ENCODE measurements around the gene STIP1. TPM values are rescaled to one million over a fixed set of nuclear protein-coding genes. Genes with fewer than 3 reads are reported as not detected.

The STIP1 gene
- total and polyA plus RNA-seq, 10 of the 15 experiments (the other 5 are each of a cell fraction or from before 2014, with no cell fraction given) = 25.2 to 291 (median 191) TPM

- CTCF ChIA-PET = interaction anchor here (0.9 to 2.9 kb wide), 2 partner anchors 26 to 123 kb away, joined by 3 to 18 read pairs; partner anchors contain the start of gene FERMT3
- POLR2A ChIA-PET = interaction anchor here (0.6 to 9.7 kb wide), 10 partner anchors 8 to 1632 kb away, joined by 3 to 77 read pairs (median 6); partner anchors contain the start of genes FERMT3, FKBP2 and PPP1R14B
- peaks cover 40% of the 10 kb centered on the region for H3K4me1 ChIP-seq (ENCODE audit: control insufficient read depth, insufficient read depth, low read length)
- no peak overlapping the region for H3K9ac ChIP-seq (ENCODE audit: control insufficient read depth, insufficient read depth, low read length)
- H3K4me3 ChIP-seq = no peak overlapping the region
- no peaks in the 10 kb centered on the region; a peak in 1 of 4 replicates for H3K36me3 ChIP-seq (ENCODE audit: control insufficient read depth in 2 of 2, insufficient read depth in 2 of 2, low read length in 1 of 2)
- no peak for ATAC-seq
- H3K9me3 ChIP-seq (replicated peaks; ENCODE audit: control insufficient read depth, insufficient read depth, low read length) = no peaks in the 10 kb centered on the region
- H3K4me2 ChIP-seq (ENCODE audit: control insufficient read depth, insufficient read depth) = no peak overlapping the region
- no TSS peak for BruUV-seq (replicated peaks)
- intact Hi-C loops (cut with micrococcal nuclease; ENCODE audit: unreplicated experiment) (no loop called here), in situ Hi-C loops (cut with MboI) (loop anchor here (25.0 kb wide), 1 partner anchor 1630 kb away; the partner anchor contains the start of genes CFL1, EFEMP2 and MUS81)
- RAD21 ChIA-PET (ENCODE audit: unreplicated experiment) = interaction anchor here (1.1 to 1.7 kb wide), 3 partner anchors 9 to 71 kb away, joined by 3 to 6 read pairs (median 3); no protein-coding TSS in a partner anchor
- H3K27ac ChIP-seq (ENCODE audit: control insufficient read depth, insufficient read depth) = no peak overlapping the region
- peaks cover 23% of the 10 kb centered on the region for H3K79me2 ChIP-seq (ENCODE audit: control insufficient read depth, insufficient read depth, low read length)
- SMC1A ChIA-PET (ENCODE audit: uncharacterized antibody, unreplicated experiment) = interaction anchor here (1.2 kb wide), 1 partner anchor 26 kb away, joined by 3 read pairs; no protein-coding TSS in a partner anchor
- no peaks in the 10 kb centered on the region for H4K20me1 ChIP-seq (ENCODE audit: control insufficient read depth, insufficient read depth)
- no peak overlapping the region for H2AFZ ChIP-seq (ENCODE audit: control insufficient read depth, low read depth, low read length)
- 67% methylated on average over 15 of the region's 15 CpGs for WGBS (ENCODE audit: insufficient coverage, insufficient replicate concordance, low lambda C conversion rate, missing lambda C conversion rate)
- no peak for FAIRE-seq
- H3K27me3 ChIP-seq (replicated peaks in 1 of 2; ENCODE audit: control insufficient read depth in 2 of 2, insufficient read depth in 2 of 2, low read length in 1 of 2) = no peaks in the 10 kb centered on the region
- no peak for DNase-seq (ENCODE audit: low read depth, low spot score)
- no peak for TF ChIP-seq DPF2 (IDR thresholded peaks at IDR 0.05)
- TF ChIP-seq EED (IDR thresholded peaks at IDR 0.05; ENCODE audit: low read depth) = no peak
- TF ChIP-seq SREBF1 (IDR thresholded peaks at IDR 0.05; ENCODE audit: low read length) = no peak
- TF ChIP-seq SIX5 (IDR thresholded peaks at IDR 0.05; ENCODE audit: low read depth, low read length, severe bottlenecking) = no peak
- no peak for TF ChIP-seq RB1 (IDR thresholded peaks at IDR 0.05; ENCODE audit: borderline replicate concordance)
- TF ChIP-seq MEF2B (IDR thresholded peaks at IDR 0.05; ENCODE audit: partially characterized antibody, poor library complexity, severe bottlenecking) = no peak
- TF ChIP-seq IRF4 (IDR thresholded peaks at IDR 0.05; ENCODE audit: low read depth, low read length) = no peak
- no peak for TF ChIP-seq RAD21 (IDR thresholded peaks at IDR 0.05; ENCODE audit: insufficient read depth, low read depth, low read length)
- TF ChIP-seq RBBP5 (conservative IDR thresholded peaks at IDR 0.05) = no peak
- TF ChIP-seq ZNF384 (IDR thresholded peaks at IDR 0.05; ENCODE audit: borderline replicate concordance, low read depth, low read length) = no peak
- no peak for TF ChIP-seq IRF5 (IDR thresholded peaks at IDR 0.05; ENCODE audit: borderline replicate concordance)
- TF ChIP-seq NKRF (conservative IDR thresholded peaks at IDR 0.05) = no peak
- no peak for TF ChIP-seq SRF (IDR thresholded peaks at IDR 0.05; ENCODE audit: low read depth in 2 of 2, low read length in 2 of 2)
- TF ChIP-seq CREM (IDR thresholded peaks at IDR 0.05; ENCODE audit: low read depth) = no peak
- TF ChIP-seq HSF1 (IDR thresholded peaks at IDR 0.05; ENCODE audit: low read depth, low read length) = no peak
- TF ChIP-seq HCFC1 (IDR thresholded peaks at IDR 0.05; ENCODE audit: low read length) = no peak
Measured at GRCh38 chr11:64232182-64232966, 46.4 kb downstream of the STIP1 start.

All from GM12878 (cell line).